BJ (cell line): ENCODE results near the gene TUT4. TPM values are rescaled to one million over a fixed set of nuclear protein-coding genes. Genes with fewer than 3 reads are reported as not detected.
A peak's percentile ranks its signal among the peaks of the same experiment; 100 is the strongest.

Experiments
- CTCF ChIA-PET: fragments of 350-600 bp; formaldehyde crosslinking; extraction: SDS; loops from one replicate; lab custom pipeline; 2021; ENCODE audit warnings: antibody characterized with exemption, inconsistent platforms; lab: Yijun Ruan, JAX
- POLR2A ChIA-PET: fragments of 300-600 bp; sonication (Branson Sonifier 250); formaldehyde crosslinking; extraction: SDS; loops from one replicate; lab custom pipeline; 2021; ENCODE audit warnings: antibody characterized with exemption; lab: Charles Lee
- DNase-seq: peaks from one replicate; pipeline ENCODE4 v3.0.0-alpha.2; 2011; ENCODE audit warnings: low read depth
- H3K27me3 ChIP-seq: 2 replicates; pipeline ENCODE4 v1.6.0; 2011; ENCODE audit warnings: low read length; ENCODE audit not compliant: control insufficient read depth, insufficient read depth
- H3K36me3 ChIP-seq: 2 replicates; pipeline ENCODE4 v1.5.1; 2011; ENCODE audit warnings: low read length; ENCODE audit not compliant: control insufficient read depth, insufficient read depth
- H3K4me3 ChIP-seq: 2 replicates; pipeline ENCODE4 v1.5.1; 2011; ENCODE audit warnings: low read depth, mild to moderate bottlenecking, control low read depth, low read length
- polyA minus RNA-seq: library from RNA; depleted of rRNA, polyadenylated mRNA; stranded (reverse); fragments of >200 nt; gene quantifications from 2 replicates; pipeline ENCODE4 v1.2.3, GENCODE V29; 2011; rRNA and poly(A)+ RNA removed
- polyA plus RNA-seq: library from polyadenylated mRNA; depleted of rRNA; stranded (reverse); fragments of >200 nt; gene quantifications from 2 replicates; pipeline ENCODE4 v1.2.3, GENCODE V29; 2011; rRNA removed
- TF ChIP-seq, protein P1 (sequence below): IDR thresholded peaks from 2 replicates; pipeline ENCODE4 v1.5.1; 2011; ENCODE audit warnings: low read depth, mild to moderate bottlenecking, control low read depth, inconsistent platforms, low read length, moderate library complexity; ENCODE audit not compliant: insufficient read depth

Gene TUT4
- polyA plus RNA-seq: 17.6 and 27.9 TPM in 2 replicates
- 7.4 and 8.7 TPM in 2 replicates for polyA minus RNA-seq

DNA sequence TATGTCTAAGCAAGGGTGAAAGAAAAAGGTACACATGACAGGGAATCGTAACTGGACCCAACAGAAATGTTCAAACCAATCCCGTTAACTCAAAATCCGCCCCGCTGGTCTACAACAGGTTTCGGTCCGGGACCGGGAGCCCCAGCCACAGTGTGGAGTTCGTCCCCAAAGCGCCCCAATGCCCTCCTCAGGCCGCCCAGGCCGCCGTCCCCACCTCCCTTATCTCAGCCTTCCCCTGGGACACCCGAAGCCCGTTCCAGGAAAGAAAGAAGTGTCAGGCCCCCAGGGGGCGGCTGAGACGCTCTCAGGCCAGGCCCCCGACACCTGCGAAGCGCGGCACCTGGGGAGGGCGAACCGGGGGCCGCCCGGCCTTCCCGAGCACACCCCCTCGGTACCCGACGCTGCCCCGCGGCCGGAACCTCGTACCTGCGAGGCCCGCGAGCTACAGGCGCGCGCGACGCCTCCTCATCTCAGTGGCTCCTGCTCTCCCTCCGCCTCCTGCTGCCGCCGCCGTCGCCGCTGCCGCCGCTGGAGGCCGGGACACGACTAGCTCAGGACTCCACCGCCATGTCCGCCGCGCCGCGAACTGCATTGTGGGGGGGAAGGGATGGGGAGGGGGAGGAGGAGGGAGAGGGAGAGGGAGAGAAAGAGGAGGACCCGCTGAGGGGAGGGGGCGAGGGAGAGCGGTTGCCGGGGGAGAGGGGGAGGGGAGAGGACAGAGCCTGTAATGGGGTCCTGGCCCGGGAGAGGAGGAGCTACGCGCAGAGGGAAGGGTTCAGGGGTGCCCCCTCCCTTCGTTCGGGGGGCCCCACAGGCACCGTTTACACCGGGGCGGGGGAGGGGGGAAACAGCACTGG is at the start of gene TUT4:
Gene TUT4 (minus strand): TSS at position 588 of the 857 bp plus-strand sequence. CDS start 26,812 bp downstream, outside the sequence.
- Histone ChIP-seq H3K27me3 (no peaks in the 10 kb centered on the region), H3K4me3 (peak within 1 kb of the TSS; percentile 96), H3K36me3 (no peaks in the 10 kb centered on the region)
- ChIA-PET POLR2A (interaction anchor here (0.6 kb wide), 4 partner anchors 67 to 599 kb away, joined by 3 to 5 read pairs (median 4); partner anchors contain the start of genes CC2D1B, ORC1 and PRPF38A), CTCF (interaction anchor here (1.3 kb wide), 1 partner anchor 24 kb away, joined by 3 read pairs; no protein-coding TSS in a partner anchor)
- TF ChIP-seq, protein P1, sequence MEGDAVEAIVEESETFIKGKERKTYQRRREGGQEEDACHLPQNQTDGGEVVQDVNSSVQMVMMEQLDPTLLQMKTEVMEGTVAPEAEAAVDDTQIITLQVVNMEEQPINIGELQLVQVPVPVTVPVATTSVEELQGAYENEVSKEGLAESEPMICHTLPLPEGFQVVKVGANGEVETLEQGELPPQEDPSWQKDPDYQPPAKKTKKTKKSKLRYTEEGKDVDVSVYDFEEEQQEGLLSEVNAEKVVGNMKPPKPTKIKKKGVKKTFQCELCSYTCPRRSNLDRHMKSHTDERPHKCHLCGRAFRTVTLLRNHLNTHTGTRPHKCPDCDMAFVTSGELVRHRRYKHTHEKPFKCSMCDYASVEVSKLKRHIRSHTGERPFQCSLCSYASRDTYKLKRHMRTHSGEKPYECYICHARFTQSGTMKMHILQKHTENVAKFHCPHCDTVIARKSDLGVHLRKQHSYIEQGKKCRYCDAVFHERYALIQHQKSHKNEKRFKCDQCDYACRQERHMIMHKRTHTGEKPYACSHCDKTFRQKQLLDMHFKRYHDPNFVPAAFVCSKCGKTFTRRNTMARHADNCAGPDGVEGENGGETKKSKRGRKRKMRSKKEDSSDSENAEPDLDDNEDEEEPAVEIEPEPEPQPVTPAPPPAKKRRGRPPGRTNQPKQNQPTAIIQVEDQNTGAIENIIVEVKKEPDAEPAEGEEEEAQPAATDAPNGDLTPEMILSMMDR: peak; percentile 16; the same call in 1 of the 2 replicates
- DNase-seq: no peak

GRCh38 chr1:52601991-52602855 is 49.3 kb upstream of the TUT4 start, which contains the start of gene GPX7:
Gene GPX7 (plus strand): TSS chr1:52602371. CDS start chr1:52602410, 39 bp downstream.
- Histone ChIP-seq H3K4me3 (peak within 1 kb of the TSS; percentile 36), H3K27me3 (no peaks in the 10 kb centered on the region), H3K36me3 (no peaks in the 10 kb centered on the region)
- POLR2A ChIA-PET: no interaction called here
- CTCF ChIA-PET: interaction anchor here (1.5 kb wide), 1 partner anchor 46 kb away, joined by 3 read pairs; no protein-coding TSS in a partner anchor
- TF ChIP-seq, protein P1: no peak
- no peak for DNase-seq

GRCh38 chr1:52601519-52601918 is 48.6 kb upstream of the TUT4 start:
- DNase-seq: no peak
- no peaks in the 10 kb centered on the region for H3K36me3 ChIP-seq
- CTCF ChIA-PET: interaction anchor here (1.5 kb wide), 1 partner anchor 47 kb away, joined by 3 read pairs; no protein-coding TSS in a partner anchor
- H3K27me3 ChIP-seq: no peaks in the 10 kb centered on the region
- H3K4me3 ChIP-seq: no peak overlapping the region
- TF ChIP-seq, protein P1: no peak
- POLR2A ChIA-PET: no interaction called here

DNA sequence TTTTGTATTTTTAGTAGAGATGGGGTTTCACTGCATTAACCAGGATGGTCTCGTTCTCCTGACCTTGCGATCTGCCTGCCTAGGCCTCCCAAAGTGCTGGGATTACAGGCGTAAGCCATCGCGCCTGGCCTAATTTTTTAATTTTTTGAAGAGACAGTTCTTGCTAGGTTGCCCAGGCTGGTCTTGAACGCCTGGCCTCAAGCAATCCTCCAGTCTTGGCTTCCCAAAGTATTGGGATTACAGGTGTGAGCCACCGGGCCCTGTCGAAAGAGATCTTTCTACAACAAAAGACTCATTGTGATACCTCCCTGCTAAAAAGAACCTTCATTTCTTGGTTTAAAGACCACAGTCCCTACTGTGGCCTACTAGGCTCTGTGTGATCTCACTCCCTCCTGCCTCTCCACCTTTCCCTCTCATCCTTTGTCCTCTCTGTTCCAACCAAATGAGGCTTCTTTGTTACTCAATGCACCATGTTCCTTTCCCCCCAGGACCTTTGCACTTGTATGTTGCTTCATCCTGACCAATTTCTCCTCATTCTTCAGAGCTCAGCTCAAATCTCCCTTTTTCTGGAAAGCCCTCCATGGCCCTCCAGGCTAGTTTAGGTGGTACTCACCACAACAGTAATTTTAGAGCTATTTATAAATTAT is 47.8 kb upstream of the TUT4 start:
- no peak overlapping the region for H3K4me3 ChIP-seq
- CTCF ChIA-PET: interaction anchor here (1.5 kb wide), 1 partner anchor 47 kb away, joined by 3 read pairs; no protein-coding TSS in a partner anchor
- no peaks in the 10 kb centered on the region for H3K36me3 ChIP-seq
- TF ChIP-seq, protein P1: no peak
- POLR2A ChIA-PET: no interaction called here
- no peaks in the 10 kb centered on the region for H3K27me3 ChIP-seq
- DNase-seq: no peak
